ENCODE results near the gene DISC1. TPM values are rescaled to one million over a fixed set of nuclear protein-coding genes. Genes with fewer than 3 reads are reported as not detected.
"Not testable (repeated sequence)": the region's sequence is repeated elsewhere in the genome, so short reads cannot be mapped to it uniquely, and the experiment has no call there.

Gene DISC1
- total RNA-seq, 1 donor from 2014 or later, result 4.7 TPM

DNA sequence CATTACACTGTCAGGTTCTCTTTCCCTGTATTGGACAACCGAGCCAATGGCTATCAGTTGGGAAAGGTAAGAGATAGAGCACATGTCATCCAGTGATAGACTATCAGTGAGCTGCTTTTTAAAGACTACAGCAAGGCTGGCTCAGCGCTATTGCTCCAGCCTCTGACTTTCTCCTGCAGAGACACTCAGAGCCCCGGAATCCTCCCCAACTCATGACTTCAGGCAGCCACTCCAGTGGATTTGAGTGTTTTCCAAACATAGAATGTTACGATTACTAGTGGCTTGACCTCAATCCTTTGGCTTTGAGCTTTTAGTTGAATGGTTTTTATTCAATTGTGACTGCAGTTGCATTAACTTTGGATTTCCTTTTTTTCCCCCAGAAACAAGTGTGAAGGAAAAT lies 331.9 kb downstream of the DISC1 start:
- Mint-ChIP-seq H3K4me1 (ENCODE audit: unreplicated experiment) (peaks cover 13% of the 10 kb centered on the region), H3K9me3 (no peaks in the 10 kb centered on the region), H3K27me3 (no peaks in the 10 kb centered on the region), H3K4me3 (no peak overlapping the region), H3K36me3 (no peaks in the 10 kb centered on the region), H3K27ac (no peak overlapping the region)
- DNase-seq (ENCODE audit: extremely low spot score, unreplicated experiment), result no peak
- TF ChIP-seq, protein P1, sequence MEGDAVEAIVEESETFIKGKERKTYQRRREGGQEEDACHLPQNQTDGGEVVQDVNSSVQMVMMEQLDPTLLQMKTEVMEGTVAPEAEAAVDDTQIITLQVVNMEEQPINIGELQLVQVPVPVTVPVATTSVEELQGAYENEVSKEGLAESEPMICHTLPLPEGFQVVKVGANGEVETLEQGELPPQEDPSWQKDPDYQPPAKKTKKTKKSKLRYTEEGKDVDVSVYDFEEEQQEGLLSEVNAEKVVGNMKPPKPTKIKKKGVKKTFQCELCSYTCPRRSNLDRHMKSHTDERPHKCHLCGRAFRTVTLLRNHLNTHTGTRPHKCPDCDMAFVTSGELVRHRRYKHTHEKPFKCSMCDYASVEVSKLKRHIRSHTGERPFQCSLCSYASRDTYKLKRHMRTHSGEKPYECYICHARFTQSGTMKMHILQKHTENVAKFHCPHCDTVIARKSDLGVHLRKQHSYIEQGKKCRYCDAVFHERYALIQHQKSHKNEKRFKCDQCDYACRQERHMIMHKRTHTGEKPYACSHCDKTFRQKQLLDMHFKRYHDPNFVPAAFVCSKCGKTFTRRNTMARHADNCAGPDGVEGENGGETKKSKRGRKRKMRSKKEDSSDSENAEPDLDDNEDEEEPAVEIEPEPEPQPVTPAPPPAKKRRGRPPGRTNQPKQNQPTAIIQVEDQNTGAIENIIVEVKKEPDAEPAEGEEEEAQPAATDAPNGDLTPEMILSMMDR (conservative IDR thresholded peaks at IDR 0.05), result no peak

DNA sequence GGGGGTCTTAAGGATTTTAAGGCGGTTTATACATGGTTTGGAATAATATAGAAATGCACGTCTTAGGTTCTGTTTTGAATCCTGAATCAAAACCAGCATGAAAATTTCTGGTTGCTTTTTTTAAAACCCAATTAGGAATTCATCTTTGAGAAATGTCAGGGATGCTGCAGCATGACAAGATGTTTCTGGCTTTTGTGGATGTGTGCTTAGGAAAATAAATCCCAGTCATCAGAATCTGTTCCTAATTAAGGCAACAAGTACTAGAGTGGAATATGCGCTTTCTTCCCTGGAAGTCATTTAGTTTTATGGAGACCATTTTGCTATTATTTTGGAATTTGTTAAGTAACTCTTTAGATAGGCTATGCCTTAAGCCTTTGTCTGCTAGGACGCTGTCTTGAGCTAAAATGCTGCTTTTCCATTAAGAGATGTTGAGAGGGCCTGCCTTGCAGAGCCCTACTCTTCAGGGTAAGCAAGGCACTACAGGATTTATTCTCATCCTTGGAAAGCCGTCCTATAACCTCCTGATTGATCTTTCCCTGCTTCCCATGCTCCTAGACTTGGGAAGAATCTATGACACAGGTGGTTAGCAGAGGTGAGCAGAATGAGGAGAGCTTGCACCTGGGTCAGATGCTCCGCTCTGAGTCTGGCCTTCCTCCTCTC lies 332.8 kb downstream of the DISC1 start:
- Mint-ChIP-seq H3K27ac (no peak overlapping the region), H3K4me3 (no peak overlapping the region), H3K27me3 (no peaks in the 10 kb centered on the region), H3K9me3 (no peaks in the 10 kb centered on the region), H3K4me1 (ENCODE audit: unreplicated experiment) (peaks cover 13% of the 10 kb centered on the region), H3K36me3 (no peaks in the 10 kb centered on the region)
- TF ChIP-seq, protein P1 (conservative IDR thresholded peaks at IDR 0.05), result no peak
- no peak for DNase-seq (ENCODE audit: extremely low spot score, unreplicated experiment)

DNA sequence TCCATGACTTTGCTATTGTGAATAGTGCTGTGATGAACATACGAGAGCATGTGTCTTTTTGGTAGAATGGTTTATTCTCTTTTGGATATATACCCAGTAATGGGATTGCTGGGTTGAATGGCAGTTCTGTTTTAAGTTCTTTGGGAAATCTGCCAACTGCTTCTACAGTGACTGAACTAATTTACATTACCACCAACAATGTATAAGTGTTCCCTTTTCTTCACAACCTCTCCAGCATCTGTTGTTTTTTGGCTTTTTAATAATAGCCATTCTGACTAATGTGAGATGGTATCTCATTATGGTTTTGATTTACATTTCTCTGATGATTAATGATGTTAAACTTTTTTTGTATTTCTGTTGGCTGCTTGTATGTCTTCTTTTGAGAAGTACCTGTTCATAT lies 335.2 kb downstream of the DISC1 start:
- not testable (repeated sequence) for H3K4me3 Mint-ChIP-seq; H3K27ac Mint-ChIP-seq; H3K27me3 Mint-ChIP-seq; DNase-seq (ENCODE audit: extremely low spot score, unreplicated experiment); H3K36me3 Mint-ChIP-seq; H3K9me3 Mint-ChIP-seq
- H3K4me1 Mint-ChIP-seq (ENCODE audit: unreplicated experiment), result peaks cover 13% of the 10 kb centered on the region

DNA sequence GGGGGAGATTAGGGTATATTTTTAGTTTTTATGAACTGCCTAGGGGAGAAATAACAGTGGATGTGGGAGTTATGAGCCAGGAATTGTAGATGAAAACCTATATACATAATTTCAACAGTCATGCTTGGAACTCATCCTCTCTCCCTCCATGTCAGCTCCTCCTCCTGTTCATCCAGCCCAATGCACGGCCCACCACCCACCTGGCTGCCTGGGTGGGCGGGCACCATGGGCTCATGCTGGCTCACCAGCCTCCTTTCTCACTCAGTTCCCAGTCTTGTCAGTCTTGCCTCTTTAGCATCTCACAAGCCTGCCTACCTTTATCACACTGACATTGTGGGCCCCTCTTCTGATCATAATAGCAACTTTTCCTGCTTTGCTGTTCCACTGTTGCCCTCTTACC lies 336.0 kb downstream of the DISC1 start:
- H3K36me3 Mint-ChIP-seq, result no peaks in the 10 kb centered on the region
- H3K9me3 Mint-ChIP-seq, result no peaks in the 10 kb centered on the region
- H3K4me1 Mint-ChIP-seq (ENCODE audit: unreplicated experiment), result peaks cover 13% of the 10 kb centered on the region
- no peak for DNase-seq (ENCODE audit: extremely low spot score, unreplicated experiment)
- H3K27me3 Mint-ChIP-seq, result no peaks in the 10 kb centered on the region
- TF ChIP-seq, protein P1 (conservative IDR thresholded peaks at IDR 0.05), result no peak
- no peak overlapping the region for H3K4me3 Mint-ChIP-seq
- H3K27ac Mint-ChIP-seq, result no peak overlapping the region

DNA sequence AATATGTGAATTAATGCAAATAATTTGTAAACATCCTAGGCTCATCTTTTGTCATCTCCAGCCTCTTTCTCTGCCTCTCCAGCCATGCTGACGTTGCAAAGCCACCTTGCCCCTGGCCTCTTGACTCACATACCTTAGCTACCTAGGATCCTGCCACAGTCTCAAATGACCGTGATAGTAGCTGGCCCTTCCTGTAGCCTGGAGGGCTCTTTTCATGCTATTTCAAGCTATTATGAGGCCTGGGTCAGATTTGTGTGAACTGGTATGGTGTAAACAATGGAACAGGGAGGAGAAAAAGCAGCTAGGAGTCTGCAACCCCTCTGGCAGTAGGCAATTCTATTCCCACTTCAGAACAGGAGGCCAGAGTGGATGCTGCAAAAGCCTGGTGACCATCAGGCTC lies 337.7 kb downstream of the DISC1 start:
- H3K27ac Mint-ChIP-seq, result no peak overlapping the region
- H3K27me3 Mint-ChIP-seq, result no peaks in the 10 kb centered on the region
- H3K9me3 Mint-ChIP-seq, result no peaks in the 10 kb centered on the region
- DNase-seq (ENCODE audit: extremely low spot score, unreplicated experiment), result no peak
- TF ChIP-seq, protein P1 (conservative IDR thresholded peaks at IDR 0.05), result no peak
- H3K4me1 Mint-ChIP-seq (ENCODE audit: unreplicated experiment), result peaks cover 6% of the 10 kb centered on the region
- H3K4me3 Mint-ChIP-seq, result no peak overlapping the region
- no peaks in the 10 kb centered on the region for H3K36me3 Mint-ChIP-seq

DNA sequence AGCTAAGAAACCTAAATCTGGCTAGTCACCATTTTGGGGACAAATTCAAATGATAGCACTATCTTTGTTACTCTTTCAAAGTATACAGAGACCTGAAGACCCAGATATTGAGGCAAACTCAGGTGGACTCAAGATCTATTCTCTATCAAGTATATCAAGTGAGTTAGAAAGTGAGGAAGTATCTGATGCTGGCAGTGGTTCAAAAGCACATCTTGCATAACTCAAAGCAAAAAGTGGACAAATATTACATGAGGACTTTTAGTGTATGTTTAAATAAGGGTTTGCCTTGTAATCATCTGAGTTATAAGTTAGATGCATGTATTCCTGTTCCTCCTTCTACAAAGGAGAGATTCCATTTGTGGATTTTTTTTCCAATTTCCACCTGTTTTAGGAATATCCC lies 338.4 kb downstream of the DISC1 start:
- Mint-ChIP-seq H3K36me3 (no peaks in the 10 kb centered on the region), H3K27me3 (no peaks in the 10 kb centered on the region), H3K9me3 (no peaks in the 10 kb centered on the region), H3K4me3 (no peak overlapping the region), H3K4me1 (ENCODE audit: unreplicated experiment) (no peaks in the 10 kb centered on the region), H3K27ac (no peak overlapping the region)
- TF ChIP-seq, protein P1 (conservative IDR thresholded peaks at IDR 0.05), result no peak
- DNase-seq (ENCODE audit: extremely low spot score, unreplicated experiment), result no peak
